Activated T-helper 17 cell treated with anti-CD3 and anti-CD28 coated beads, Interleukin-2, amount 50 U/mL, for 72 hours (primary cell): Measurements from ENCODE around the gene LRRC4C. TPM values are rescaled to one million over a fixed set of nuclear protein-coding genes. Genes with fewer than 3 reads are reported as not detected.

Experiments
- ATAC-seq: fragments of 150-1000 bp; cut with Tn5 transposase; replicated peaks from 2 replicates; pipeline ENCODE4 v1.10.0; 2021; ENCODE audit warnings: mild to moderate bottlenecking, moderate library complexity
- H3K27ac Mint-ChIP-seq: one replicate; pipeline ENCODE4 v1.8.0; 2022; ENCODE audit warnings: mixed read lengths
- H3K27me3 Mint-ChIP-seq: one replicate; pipeline ENCODE4 v1.8.0; 2022; ENCODE audit warnings: mixed read lengths
- H3K36me3 Mint-ChIP-seq: one replicate; pipeline ENCODE4 v1.8.0; 2022; ENCODE audit warnings: low read depth, mild to moderate bottlenecking, mixed read lengths
- H3K4me1 Mint-ChIP-seq: one replicate; pipeline ENCODE4 v1.8.0; 2022; ENCODE audit warnings: mixed read lengths
- H3K4me3 Mint-ChIP-seq: one replicate; pipeline ENCODE4 v1.8.0; 2022; ENCODE audit warnings: mild to moderate bottlenecking, mixed read lengths
- H3K9me3 Mint-ChIP-seq: one replicate; pipeline ENCODE4 v1.8.0; 2022; ENCODE audit warnings: mixed read lengths
- total RNA-seq, 2 donors: library from RNA; stranded (reverse); gene quantifications; one replicate each; pipeline ENCODE4 v1.2.3, GENCODE V29; 2022

LRRC4C gene
- total RNA-seq, 2 donors from 2014 or later, result not detected

DNA sequence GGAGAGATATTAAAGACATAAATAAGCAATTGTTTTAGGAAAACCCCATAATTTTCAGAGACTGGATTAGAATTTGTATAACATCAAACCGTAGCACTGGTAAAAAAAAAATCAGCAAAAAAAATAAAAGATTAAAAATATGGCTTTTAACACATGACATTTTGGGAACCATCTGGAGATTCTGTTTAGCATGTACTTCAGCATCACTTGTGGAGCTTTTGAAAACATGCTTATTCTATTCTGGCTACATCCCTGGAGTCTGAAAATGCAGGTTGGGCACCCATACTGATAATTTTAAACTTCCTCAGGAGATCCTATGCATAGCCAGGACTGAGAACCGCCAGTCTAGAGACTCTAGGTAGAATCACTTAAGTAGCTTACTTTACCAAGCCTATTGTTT lies 1190.9 kb downstream of the LRRC4C start:
- Mint-ChIP-seq H3K27me3 (no peaks in the 10 kb centered on the region), H3K27ac (no peak overlapping the region), H3K36me3 (no peaks in the 10 kb centered on the region), H3K9me3 (peaks cover 18% of the 10 kb centered on the region), H3K4me1 (no peaks in the 10 kb centered on the region), H3K4me3 (no peak overlapping the region)
- ATAC-seq, result no peak

DNA sequence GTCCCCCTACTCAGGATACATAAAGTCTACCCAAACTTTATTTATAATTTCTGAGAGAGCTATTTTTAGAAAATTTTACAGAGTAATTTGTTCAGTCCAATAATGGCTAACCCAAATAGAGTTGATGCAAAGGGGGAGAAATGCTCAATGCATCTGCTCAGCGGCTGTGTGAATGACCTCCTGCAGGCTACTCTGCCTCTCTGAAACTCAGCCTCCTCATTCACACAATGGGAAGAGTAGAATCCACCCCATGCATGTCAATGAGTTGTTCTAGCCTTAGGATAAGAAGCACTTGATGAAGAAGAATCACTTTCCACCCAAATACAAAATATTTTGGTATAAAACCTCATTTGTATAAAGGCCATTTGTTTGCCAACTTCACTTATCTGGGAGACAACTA lies 1204.0 kb downstream of the LRRC4C start:
- Mint-ChIP-seq H3K4me3 (no peak overlapping the region), H3K9me3 (no peaks in the 10 kb centered on the region), H3K4me1 (no peaks in the 10 kb centered on the region), H3K36me3 (no peaks in the 10 kb centered on the region), H3K27ac (no peak overlapping the region), H3K27me3 (no peaks in the 10 kb centered on the region)
- no peak for ATAC-seq

GRCh38 chr11:40253166-40253565 lies 1206.3 kb downstream of the LRRC4C start:
- Mint-ChIP-seq H3K9me3 (peaks cover under 1% of the 10 kb centered on the region), H3K4me1 (no peaks in the 10 kb centered on the region), H3K36me3 (no peaks in the 10 kb centered on the region)

GRCh38 chr11:40252236-40252635 lies 1207.2 kb downstream of the LRRC4C start:
- ATAC-seq, result no peak
- no peaks in the 10 kb centered on the region for H3K27me3 Mint-ChIP-seq
- no peaks in the 10 kb centered on the region for H3K4me1 Mint-ChIP-seq
- H3K36me3 Mint-ChIP-seq, result no peaks in the 10 kb centered on the region
- peaks cover 3% of the 10 kb centered on the region for H3K9me3 Mint-ChIP-seq
- H3K27ac Mint-ChIP-seq, result no peak overlapping the region
- H3K4me3 Mint-ChIP-seq, result no peak overlapping the region

More at GRCh38 chr11:40253166-40253565, 1206.3 kb downstream of the LRRC4C start:
- H3K27ac Mint-ChIP-seq, result no peak overlapping the region
- no peak overlapping the region for H3K4me3 Mint-ChIP-seq
- ATAC-seq, result no peak
- no peaks in the 10 kb centered on the region for H3K27me3 Mint-ChIP-seq

GRCh38 chr11:40246983-40247382 lies 1212.5 kb downstream of the LRRC4C start:
- Mint-ChIP-seq H3K27ac (no peak overlapping the region), H3K36me3 (no peaks in the 10 kb centered on the region), H3K27me3 (no peaks in the 10 kb centered on the region), H3K4me3 (no peak overlapping the region), H3K9me3 (peaks cover 3% of the 10 kb centered on the region), H3K4me1 (no peaks in the 10 kb centered on the region)
- ATAC-seq, result no peak

DNA sequence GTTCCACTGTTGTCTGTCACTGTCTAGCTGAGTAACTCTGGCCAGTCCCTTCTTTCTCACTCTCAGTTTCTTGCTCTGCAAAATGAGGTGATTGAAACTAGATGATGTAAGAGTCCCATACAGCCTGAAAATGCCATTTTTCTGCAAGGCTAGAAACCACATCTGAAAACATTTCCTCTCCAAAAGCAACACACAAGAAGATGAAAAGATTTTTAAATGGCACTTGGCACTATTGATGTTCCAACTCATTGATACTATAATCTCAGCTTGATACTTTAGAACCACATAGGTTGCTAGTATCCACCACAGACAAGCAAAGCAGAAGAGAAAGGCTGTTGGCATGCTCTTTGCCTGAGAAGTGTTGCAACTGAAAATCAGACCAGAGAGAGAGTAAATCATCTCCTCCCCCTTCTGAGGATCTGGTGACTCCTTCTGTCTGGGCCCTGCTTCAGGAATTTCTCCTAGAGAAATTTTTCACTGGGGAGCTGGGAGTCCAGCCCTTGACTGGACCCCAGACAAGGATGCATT lies 1217.9 kb downstream of the LRRC4C start:
- H3K4me1 Mint-ChIP-seq, result no peaks in the 10 kb centered on the region
- no peak for ATAC-seq
- H3K27ac Mint-ChIP-seq, result no peak overlapping the region

GRCh38 chr11:40240284-40240683 lies 1219.2 kb downstream of the LRRC4C start:
- Mint-ChIP-seq H3K4me3 (no peak overlapping the region), H3K27ac (no peak overlapping the region), H3K9me3 (peaks cover 5% of the 10 kb centered on the region), H3K36me3 (no peaks in the 10 kb centered on the region), H3K4me1 (no peaks in the 10 kb centered on the region), H3K27me3 (no peaks in the 10 kb centered on the region)
- ATAC-seq, result no peak

More for the DNA sequence above, 1217.9 kb downstream of the LRRC4C start:
- Mint-ChIP-seq H3K4me3 (no peak overlapping the region), H3K9me3 (peaks cover 5% of the 10 kb centered on the region), H3K27me3 (no peaks in the 10 kb centered on the region), H3K36me3 (no peaks in the 10 kb centered on the region)

DNA sequence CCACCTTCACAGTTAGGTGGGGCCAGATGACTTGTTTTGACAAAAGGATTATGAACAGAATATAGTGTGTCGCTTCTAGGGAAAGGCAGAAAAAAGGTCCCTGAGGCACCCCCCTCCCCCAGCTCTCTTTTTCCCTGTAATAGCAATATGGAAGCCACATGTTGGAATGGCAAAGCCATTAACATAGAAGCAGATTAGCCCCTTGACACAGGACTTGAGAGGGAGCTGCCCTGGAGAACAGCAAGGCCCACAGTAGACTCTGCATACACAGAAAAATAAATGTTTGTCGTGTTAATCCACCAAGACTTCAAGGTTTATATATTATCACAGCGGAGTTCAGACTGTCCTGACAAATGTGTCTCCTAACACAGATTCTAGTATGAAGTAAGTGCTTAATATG lies 1222.9 kb downstream of the LRRC4C start:
- H3K4me1 Mint-ChIP-seq, result no peaks in the 10 kb centered on the region
- no peak for ATAC-seq
- H3K27me3 Mint-ChIP-seq, result no peaks in the 10 kb centered on the region
- peaks cover 13% of the 10 kb centered on the region for H3K9me3 Mint-ChIP-seq
- H3K36me3 Mint-ChIP-seq, result no peaks in the 10 kb centered on the region
- no peak overlapping the region for H3K4me3 Mint-ChIP-seq
- H3K27ac Mint-ChIP-seq, result no peak overlapping the region

DNA sequence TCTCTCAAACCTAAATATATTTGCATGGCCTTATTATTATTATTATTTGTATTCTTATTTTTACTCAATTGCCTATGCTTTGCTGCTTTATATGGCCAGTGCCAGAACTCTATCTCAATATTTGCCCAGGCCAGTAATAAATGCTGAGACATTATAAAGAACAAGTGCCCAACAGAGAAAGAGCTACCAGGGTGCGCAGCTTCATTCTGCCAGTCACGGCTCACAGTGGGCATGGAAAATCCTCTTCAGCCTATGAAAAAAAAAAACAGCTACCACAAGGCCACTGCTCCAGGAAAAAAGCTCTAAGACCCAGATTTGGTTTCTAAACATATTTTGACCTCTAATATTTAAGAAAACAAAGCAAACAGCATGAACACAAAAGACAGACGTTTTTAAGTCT lies 1223.6 kb downstream of the LRRC4C start:
- no peaks in the 10 kb centered on the region for H3K36me3 Mint-ChIP-seq
- no peak overlapping the region for H3K4me3 Mint-ChIP-seq

GRCh38 chr11:40230821-40231220 lies 1228.6 kb downstream of the LRRC4C start:
- Mint-ChIP-seq H3K27me3 (no peaks in the 10 kb centered on the region), H3K27ac (no peak overlapping the region), H3K4me3 (no peak overlapping the region), H3K4me1 (no peaks in the 10 kb centered on the region), H3K9me3 (peaks cover 14% of the 10 kb centered on the region), H3K36me3 (no peaks in the 10 kb centered on the region)
- ATAC-seq, result no peak

More for the DNA sequence above, 1223.6 kb downstream of the LRRC4C start:
- no peak overlapping the region for H3K27ac Mint-ChIP-seq
- ATAC-seq, result no peak
- H3K4me1 Mint-ChIP-seq, result no peaks in the 10 kb centered on the region
- peaks cover 13% of the 10 kb centered on the region for H3K9me3 Mint-ChIP-seq
- no peaks in the 10 kb centered on the region for H3K27me3 Mint-ChIP-seq

DNA sequence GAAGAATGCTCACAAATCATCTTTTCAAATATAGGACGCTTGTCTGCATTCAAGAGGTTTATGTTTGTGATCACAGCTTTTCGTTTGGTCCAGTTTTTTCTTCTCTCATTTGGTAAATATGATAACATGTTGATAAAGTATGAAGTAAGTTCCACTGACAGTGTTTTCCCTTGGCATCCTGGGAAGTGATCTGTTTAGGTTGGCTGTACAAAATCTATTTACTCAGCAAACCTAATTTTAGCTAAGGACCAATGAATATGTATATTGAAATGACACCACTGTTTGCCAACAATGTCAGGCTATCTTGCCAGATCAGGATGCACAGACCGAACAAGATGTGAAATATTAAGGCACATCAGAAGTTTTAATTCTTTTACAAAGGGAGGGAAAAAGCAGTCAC lies 1230.8 kb downstream of the LRRC4C start:
- no peaks in the 10 kb centered on the region for H3K4me1 Mint-ChIP-seq
- no peak for ATAC-seq
- no peak overlapping the region for H3K4me3 Mint-ChIP-seq
- no peaks in the 10 kb centered on the region for H3K27me3 Mint-ChIP-seq
- no peak overlapping the region for H3K27ac Mint-ChIP-seq
- peaks cover 11% of the 10 kb centered on the region for H3K9me3 Mint-ChIP-seq
- no peaks in the 10 kb centered on the region for H3K36me3 Mint-ChIP-seq

DNA sequence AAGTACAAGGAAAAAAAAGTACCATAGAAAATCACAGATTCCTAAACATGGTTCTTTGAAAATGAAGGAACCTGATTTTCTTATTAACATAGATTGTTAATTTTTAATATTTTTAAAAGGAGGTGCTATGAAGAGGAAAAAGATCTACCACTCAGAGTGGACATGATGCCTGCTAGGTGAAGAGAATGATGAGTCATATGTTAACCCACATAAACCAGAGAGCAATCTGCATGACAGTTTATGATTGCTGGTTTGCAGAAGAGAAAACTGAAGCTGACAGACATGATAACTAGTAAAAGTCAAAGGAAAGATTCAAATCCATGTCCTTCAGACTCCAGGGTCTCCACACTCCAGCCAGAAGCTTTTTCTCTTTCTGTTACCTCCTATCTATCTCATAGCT lies 1231.7 kb downstream of the LRRC4C start:
- ATAC-seq, result no peak
- Mint-ChIP-seq H3K27me3 (no peaks in the 10 kb centered on the region), H3K36me3 (no peaks in the 10 kb centered on the region), H3K4me3 (no peak overlapping the region), H3K4me1 (no peaks in the 10 kb centered on the region), H3K27ac (no peak overlapping the region), H3K9me3 (peaks cover 7% of the 10 kb centered on the region)

- Mint-ChIP-seq H3K27ac (no peak overlapping the region), H3K27me3 (no peaks in the 10 kb centered on the region), H3K9me3 (peaks cover 13% of the 10 kb centered on the region), H3K36me3 (no peaks in the 10 kb centered on the region), H3K4me3 (no peak overlapping the region), H3K4me1 (no peaks in the 10 kb centered on the region)
- ATAC-seq, result no peak
Measured at GRCh38 chr11:40226654-40227053, 1232.8 kb downstream of the LRRC4C start.

GRCh38 chr11:40223596-40224330 lies 1235.7 kb downstream of the LRRC4C start:
- Mint-ChIP-seq H3K36me3 (no peaks in the 10 kb centered on the region), H3K4me1 (no peaks in the 10 kb centered on the region), H3K27me3 (no peaks in the 10 kb centered on the region), H3K4me3 (no peak overlapping the region), H3K27ac (no peak overlapping the region), H3K9me3 (peaks cover 23% of the 10 kb centered on the region)
- ATAC-seq, result no peak

DNA sequence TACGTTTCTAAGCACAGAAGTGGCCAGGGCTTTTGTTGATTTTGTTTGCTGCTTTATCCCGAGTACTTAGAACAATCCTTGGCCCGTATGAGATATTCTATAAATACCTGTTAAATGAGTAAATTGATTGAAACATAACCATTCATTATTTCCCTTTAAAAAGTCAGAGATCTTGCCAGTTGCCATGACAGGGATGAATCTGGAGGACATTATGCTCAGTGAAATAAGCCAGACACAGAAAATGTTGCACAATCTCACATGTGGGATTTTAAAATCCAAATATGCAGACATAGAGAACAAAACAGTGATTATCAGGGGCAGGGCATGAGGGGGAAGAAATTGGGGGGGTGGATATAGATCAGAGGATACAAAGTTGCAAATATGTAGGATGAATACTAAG lies 1240.1 kb downstream of the LRRC4C start:
- ATAC-seq, result no peak
- Mint-ChIP-seq H3K27me3 (no peaks in the 10 kb centered on the region), H3K9me3 (peaks cover 32% of the 10 kb centered on the region), H3K27ac (no peak overlapping the region), H3K36me3 (no peaks in the 10 kb centered on the region), H3K4me1 (no peaks in the 10 kb centered on the region), H3K4me3 (no peak overlapping the region)
